Skin epidermis (tissue), 12 donors: ENCODE data around the gene ZBTB21.

Experiments used
- H3K27ac ChIP-seq, 21 experiments: fragments of 200-600 bp; sonication (generic) in 11 of 21; one replicate each; pipeline ENCODE4 v1.5.0; 2020; ENCODE audit warnings: mild to moderate bottlenecking in 3 of 21, inconsistent platforms in 2 of 21, moderate library complexity in 2 of 21
- H3K4me3 ChIP-seq, 7 experiments: fragments of 200-600 bp; sonication (generic) in 2 of 7; one replicate each; pipeline ENCODE4 v1.5.0; 2020; ENCODE audit warnings: inconsistent platforms in 2 of 7, mild to moderate bottlenecking in 2 of 7, moderate library complexity in 1 of 7

ZBTB21 gene

DNA sequence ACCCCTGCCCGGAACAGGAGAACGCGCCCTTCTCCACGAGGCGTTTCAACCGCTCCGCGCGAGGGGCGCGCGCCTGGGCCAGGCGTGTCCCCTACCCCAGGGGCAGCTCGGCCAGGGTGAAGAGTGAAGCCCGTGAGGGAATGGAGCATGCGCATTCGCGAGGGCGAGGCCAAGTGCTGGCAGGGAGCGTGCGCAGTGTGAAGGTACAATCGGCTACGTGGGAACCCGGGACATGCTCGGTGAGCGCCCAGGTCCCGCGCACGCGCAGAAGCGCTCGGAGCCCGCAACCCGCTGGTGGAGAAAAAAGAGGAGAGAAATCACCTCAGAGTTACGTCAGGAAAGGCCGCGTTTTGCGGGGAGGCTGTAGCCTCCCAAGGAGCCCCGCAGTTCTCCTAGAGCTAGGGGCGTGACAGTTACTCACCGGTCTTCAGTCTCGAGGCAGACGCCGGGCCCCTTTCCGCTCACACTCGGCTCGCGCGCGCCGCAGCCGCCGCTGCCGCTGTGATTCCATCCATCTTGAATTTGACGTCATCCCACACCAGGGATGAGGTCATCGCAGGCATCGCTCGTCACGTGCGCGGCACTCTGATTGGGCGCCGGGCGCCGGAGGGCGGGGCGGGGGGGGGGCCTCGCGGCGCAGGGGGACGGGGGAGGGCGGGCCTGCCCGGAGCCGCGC is at the start of gene ZBTB21:
TSS of gene ZBTB21 (minus strand) at position 530 of the 676 bp plus-strand sequence. CDS start 16,265 bp downstream, outside the sequence.
- Histone ChIP-seq H3K4me3 (peak within 1 kb of the TSS; percentile 75 to 99 (median 96)), H3K27ac (peak within 1 kb of the TSS; percentile 88 to 99 (median 95))

DNA sequence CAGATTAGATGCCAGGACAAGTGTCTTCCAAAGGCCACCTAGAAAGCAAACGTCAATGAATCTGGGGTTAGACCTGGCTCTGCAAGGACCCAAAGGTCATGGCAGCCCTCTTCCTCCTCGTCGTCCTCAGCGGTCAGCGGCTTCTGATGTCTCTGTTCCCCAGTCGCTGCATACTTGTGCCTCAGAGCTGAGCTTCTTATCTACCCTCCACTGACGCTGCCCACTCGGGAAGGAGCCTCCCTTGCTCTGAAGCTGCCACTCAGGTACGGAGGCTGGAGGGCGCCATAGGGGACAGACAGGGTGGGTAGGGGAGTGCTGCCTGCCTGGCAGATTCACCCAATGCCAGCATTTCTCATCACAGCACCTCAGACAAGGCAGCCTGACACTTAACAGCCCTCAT is 49.6 kb upstream of the ZBTB21 start:
- Histone ChIP-seq H3K27ac (no peak overlapping the region), H3K4me3 (no peak overlapping the region)

DNA sequence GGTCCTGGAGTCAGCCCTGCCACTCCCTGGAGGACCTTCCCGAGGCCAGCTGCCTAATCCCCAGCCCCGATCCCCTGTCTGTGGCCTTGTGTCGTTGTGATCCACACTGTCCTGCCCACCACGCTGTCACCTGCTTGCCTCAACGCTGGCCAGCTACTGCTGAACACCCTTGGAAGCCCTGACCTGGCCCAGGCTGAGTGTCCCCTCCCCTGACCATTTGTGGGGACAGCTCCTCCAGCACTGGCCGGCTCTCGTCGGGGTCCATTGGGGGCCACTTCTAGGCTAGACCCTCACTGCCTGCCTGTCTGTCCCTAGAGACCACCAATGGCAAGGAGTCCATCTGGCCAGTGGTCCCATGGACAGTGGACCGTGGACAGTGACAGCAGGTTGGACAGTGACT is 49.0 kb upstream of the ZBTB21 start:
- H3K4me3 ChIP-seq, result no peak overlapping the region
- no peak overlapping the region for H3K27ac ChIP-seq

DNA sequence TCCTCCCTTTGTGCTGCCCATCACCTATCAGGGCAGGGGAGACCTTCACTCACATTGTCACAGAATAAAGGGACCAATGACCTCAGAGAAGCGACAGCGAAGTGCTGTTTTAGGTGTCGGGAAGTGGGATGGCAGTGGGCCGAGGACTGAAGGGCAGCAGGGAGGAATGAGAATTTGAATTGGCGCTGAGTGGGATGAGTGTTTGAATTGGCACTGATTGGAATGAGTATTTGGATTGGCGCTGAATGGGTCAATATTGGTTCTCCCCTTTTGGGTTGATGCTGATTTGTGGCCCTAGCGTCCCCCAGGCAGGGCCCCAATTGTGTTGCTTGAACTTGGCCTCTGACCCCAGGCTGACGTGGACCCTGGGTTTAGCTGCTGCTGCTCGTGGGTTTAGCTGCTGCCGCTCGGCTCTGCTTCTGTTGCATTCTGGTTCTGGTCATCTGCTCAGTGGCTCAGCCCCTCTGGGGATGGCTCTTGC is 48.5 kb upstream of the ZBTB21 start:
- Histone ChIP-seq H3K27ac (no peak overlapping the region), H3K4me3 (no peak overlapping the region)

DNA sequence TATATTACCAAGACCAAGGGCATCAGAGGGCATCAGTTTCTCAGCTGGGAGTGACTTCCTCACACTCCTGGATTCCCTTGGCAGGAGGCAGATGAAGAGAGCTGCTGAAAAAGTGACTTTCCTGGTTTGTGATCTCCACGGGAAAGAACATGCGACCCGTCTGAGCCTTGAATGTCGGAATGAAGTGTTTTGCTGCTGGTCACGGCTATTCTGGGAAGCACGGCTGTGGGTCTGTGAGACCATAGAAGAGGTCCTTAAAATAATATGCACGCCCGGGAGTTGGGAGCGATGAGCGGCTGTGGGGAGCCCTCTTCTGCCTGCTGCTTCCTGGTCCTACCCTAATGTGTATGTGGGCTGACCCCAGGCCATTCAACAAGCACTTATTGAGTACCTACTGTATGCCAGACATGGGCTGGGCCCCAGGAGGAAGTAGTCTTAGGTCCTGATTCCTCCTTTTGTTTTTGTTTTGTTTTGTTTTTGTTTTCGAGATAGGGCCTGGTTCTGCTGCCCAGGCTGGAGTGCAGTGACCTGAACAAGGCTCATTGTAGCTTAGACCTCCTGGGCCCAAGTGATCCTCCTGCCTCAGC is 47.8 kb upstream of the ZBTB21 start:
- Histone ChIP-seq H3K27ac (peak overlapping the region in 9 of 21 experiments; percentile 15 to 76 (median 55)), H3K4me3 (no peak overlapping the region)

DNA sequence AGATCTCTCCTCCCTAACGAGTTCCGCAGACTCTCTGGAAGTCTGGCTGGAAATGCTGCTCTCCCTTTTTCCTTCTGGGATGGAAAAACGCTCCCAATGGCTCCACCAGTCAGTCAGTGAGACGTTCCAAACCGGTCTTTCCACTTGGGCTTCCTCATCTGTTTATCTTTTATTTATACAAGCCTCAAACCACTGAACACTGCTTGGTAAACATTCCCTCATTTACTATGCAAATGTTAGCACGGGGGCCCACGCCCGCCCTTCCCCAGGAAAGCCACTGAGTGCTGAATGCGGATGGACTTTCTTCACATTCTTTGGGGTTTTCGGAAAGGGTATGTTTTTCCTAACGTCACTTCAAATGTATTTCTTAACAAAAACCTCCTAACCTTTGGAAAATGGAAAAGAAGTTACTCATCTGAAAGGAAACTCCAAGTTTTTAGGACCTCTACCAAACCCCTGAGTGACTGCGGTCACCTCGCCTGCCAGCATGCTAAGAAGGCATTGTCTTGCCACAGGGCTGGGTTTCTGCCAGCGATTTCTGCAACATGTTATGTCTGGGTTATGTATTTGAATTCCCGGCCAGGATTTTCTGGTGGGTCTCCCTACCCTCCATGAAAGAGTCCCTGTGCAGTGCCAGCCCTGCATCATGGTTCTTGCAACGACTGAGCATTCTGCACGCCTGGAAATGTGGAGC is 47.0 kb upstream of the ZBTB21 start:
- Histone ChIP-seq H3K4me3 (no peak overlapping the region), H3K27ac (peak overlapping the region in 16 of 21 experiments; percentile 2 to 76 (median 50))

DNA sequence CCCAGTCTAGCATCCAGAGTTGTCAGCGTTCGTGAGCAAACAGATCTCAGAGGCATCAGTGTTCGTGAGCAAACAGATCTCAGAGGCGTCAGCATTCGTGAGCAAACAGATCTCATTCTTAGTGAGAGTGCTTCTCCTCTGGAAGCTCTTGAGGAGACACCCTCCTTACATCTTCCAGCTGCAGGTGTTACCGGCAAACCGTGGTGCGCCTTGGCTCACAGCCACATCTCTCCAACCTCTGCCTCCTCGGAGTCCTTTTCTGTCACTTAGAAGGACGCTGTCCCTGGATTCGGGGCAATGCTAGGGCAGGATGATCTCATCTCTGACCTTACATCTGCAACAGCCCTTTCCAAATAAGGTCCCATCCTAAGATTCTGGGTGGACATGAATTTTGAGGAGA is 46.3 kb upstream of the ZBTB21 start:
- peak overlapping the region in 16 of 21 experiments; percentile 2 to 76 (median 50) for H3K27ac ChIP-seq

DNA sequence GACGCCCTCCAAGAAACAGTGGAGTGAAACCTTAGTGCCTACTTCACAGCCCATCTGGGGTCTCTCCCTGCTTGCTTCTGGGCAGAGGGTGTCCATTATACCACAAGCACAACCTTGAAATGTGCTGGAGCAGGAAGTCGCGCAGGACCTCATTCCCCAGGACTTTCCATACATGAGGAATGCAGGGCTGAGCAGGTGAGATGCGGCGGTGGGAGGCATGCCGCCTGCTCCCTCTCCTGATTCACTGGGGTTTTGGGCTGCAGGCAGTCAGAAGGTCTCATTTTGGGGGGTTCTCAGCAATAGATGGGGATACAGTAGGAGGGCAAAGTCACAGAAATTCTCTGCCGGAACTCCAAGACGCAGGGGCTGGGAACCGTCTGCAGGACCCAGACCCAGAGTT is 45.3 kb upstream of the ZBTB21 start:
- peak overlapping the region in 1 of 21 experiments; percentile 10 for H3K27ac ChIP-seq
- H3K4me3 ChIP-seq, result no peak overlapping the region

More for the DNA sequence above, 46.3 kb upstream of the ZBTB21 start:
- no peak overlapping the region for H3K4me3 ChIP-seq

DNA sequence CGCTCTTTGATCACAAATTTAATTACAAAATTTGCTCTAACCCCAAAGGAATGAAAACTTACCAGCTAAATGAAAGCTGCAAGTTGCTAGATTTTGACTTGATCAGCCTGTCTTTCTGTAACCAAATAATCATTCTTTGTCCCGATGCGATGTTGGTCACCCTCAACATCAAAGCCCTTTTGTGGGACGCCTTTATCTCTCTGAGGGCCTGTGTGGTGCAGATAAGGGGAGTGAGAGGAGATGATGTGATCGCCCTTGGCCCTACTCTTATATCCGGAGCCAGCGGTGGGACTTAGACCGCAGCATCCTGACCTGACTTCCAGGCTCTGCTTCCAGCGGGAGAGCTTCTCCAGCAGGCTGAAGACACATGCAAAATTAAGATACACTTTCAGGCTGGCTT is 41.6 kb upstream of the ZBTB21 start:
- Histone ChIP-seq H3K4me3 (no peak overlapping the region), H3K27ac (no peak overlapping the region)

DNA sequence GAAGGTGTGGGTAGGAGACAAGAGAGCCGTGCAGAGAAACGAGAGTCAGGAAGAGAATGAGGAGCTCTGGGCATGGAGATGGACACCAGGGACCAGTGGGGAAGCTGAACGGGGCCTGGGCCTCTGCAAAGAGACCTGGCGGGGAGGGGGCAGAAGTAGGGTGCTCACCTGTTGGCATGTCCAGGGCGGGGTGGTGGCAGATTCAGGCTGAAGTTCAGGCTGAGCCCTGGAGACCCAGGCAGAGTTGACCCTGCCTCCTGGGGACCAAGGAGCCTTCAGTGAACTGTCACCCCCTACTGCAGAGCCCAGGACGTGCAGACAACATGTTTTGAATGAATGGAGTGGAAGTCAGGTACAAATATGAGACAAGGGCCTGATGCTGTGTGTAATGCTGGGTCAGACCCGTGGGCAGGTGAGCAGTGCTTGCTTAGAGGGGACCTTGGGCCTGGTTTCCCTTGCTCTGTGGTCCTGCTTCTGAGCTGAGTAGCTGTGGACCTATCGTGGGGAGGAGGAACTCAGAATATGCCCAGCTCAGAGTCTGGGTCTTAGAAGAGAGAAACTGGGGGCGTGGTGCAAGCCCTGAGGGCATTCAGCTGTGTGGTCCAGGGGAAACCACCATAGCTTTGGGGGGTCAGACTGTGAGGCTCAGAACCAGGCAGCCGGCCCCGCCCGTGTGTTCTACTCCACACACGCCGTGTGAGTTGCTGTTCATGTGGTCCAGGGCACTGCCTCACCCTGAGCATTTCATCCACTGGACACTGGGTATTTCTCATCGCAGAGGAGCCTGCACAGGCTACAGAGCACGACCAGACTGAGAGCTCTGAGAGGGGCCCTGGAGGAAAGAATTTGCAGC is 39.6 kb upstream of the ZBTB21 start:
- Histone ChIP-seq H3K4me3 (no peak overlapping the region), H3K27ac (no peak overlapping the region)

DNA sequence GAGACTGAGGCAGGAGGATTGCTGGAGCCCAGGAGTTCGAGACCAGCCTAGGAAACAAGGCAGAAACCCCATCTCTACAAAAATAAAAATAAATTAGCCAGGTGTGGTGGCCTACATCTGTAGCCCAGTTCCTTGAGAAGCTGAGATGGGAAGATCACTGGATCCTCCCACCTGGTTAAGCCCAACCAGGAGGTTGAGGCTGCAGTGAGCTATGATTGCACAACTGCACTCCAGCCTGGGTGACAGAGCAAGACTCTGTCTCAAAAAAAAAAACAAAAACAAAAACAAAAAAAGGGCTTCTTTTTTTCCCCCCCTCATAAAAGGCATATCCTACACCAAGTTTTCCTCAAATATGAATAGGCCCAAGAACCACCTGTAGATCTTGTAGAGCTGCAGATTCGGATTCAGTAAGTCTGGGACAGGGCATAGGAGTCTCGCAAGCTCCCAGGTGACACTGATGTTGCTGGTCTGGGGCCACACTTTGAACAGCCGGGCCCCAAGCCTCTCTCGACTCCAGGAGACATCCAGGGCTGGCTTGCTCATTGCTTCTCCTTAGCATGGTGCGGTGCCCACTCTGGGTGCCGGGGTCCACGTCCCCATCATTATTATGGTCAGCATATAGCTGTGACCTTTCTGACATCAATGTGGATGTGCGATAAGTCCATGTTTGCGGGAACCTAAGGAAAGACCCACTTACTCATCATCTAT is 38.9 kb upstream of the ZBTB21 start:
- Histone ChIP-seq H3K27ac (no peak overlapping the region), H3K4me3 (no peak overlapping the region)

DNA sequence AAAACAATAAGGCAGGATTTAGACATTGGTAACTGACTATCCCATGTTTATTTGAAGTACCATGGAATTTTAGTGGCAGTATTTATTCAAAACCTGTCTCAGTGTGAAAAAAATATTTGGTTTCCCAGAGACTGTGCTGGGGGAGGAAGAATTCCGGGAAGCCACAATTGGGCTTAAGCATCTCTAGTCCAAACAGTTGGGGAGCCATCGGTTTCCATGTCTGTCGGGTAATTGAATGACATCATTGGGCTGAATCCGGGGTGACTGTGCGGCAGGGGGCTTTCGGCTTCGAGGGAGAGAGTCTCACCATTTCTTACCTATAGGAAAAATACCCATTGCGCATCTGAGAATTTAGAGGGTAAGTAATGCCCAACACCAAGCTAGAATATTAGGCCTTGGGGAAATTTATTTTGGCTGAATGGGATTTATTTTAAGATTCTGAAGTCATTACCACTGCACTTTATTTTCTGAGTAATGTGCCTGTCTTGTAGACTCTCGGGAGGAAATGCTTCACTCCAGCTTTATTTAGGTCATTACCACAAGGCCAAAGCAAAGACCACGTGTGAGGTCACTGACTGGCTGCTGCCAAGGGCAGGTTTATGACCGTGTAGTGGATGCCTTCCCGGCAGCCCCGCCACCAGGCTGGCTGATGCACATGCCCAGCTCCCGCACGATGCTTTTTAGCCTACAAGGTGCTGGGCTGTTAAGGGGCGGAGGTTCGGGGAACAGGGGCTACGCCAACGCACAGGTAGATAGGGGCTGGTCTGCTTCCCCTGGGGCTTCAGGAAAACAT is 37.9 kb upstream of the ZBTB21 start:
- Histone ChIP-seq H3K4me3 (no peak overlapping the region), H3K27ac (peak overlapping the region in 2 of 21 experiments; percentile 15 to 39)

DNA sequence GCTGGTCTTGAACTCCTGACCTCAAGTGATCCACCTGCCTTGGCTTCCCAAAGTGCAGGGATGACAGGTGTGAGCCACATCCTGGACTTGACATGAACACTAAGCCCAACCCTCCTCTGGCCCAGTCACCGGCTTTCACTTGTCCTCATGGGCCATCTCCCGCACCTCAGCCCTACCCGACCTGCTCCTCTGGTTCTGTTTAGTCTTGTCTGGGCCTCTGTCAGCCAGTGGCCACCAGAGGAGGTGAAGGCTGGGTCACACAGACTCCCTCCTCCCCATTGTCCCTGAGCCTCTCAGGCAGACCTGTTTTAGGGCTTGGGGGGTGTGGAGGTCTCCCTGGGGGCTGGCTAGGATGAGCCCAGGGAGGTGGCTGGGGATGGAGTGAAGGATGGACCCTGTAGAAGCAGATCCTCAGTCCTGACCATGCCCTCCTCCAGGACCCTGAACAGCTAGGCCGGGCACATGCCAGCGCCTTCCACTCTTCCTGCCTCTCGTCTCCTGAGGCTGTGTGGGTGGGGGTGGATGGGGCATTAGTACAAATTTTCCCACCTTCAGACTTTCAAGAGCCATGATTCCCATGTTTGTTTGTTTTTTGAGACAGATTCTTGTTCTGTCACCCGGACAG is 34.8 kb upstream of the ZBTB21 start:
- H3K4me3 ChIP-seq, result no peak overlapping the region
- no peak overlapping the region for H3K27ac ChIP-seq

DNA sequence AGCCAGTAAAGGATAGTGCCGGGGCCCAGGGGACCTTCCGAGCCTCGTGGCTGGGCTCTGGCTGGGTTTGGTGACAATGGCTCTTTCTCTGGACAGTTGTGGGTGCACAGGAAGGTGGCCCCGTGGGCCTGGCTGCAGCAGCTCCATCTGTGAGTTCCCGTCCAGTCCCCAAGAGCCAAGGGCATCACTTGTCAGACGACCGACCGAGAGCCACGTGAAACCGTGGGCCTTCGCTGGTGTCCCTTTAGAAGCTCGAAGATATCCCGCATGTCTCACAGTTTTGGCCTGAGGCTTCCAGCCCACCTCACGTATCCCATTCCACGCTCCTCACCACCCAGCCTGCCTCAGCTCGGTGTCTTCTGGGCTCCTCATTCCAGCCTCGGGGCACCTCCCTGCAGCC is 33.8 kb upstream of the ZBTB21 start:
- Histone ChIP-seq H3K4me3 (no peak overlapping the region), H3K27ac (no peak overlapping the region)

DNA sequence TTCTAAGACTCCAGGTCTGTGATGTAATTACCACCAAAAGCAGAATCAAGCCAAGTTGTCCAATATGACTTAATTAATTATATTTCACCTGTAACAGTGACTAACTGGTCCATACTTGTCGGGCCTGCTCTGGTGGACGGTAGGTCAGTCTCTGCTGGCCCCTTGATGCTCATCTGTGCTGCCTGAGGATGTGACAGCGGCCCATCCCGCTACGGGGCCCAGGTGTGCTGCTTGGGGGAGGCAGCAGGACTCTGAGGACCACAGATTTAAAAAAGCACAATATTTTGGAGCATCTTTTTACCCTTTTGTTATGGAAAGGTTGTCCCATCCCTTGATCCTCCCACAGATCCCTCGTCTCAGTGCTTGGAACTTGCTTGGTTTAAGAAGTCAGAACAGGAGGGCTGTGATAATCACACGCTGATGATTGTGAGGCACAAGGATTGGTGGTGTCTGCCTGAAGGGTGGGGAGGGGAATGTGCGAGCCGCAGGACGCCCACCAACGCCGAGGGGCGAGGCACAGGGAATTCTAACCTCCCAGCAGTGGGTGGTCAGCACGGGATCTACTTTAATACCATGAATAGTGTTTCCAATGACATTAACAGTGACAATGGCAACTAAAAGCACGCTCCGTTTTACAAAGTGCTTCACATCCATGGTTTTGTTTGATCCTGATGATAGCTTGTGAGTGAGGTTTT is 33.2 kb upstream of the ZBTB21 start:
- H3K27ac ChIP-seq, result no peak overlapping the region
- H3K4me3 ChIP-seq, result no peak overlapping the region

DNA sequence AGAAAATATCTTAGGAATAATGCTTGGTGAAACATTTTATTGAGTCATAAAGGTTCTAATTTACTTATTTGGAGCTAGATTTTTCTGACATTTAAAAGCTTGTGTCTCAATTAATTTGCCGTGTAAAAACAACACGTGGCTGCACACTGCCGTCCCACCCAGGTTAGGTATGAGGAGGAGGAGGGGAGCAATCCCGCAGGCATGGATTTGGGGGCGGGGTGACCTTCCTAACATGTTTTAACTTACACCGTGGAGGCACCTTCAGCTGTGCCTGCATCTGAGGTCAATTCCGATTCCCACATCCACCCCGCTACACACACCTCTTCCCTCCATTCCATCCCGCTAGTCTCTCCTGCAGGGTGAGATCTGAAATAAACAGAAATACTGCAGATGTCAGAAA is 32.5 kb upstream of the ZBTB21 start:
- no peak overlapping the region for H3K27ac ChIP-seq
- H3K4me3 ChIP-seq, result no peak overlapping the region

DNA sequence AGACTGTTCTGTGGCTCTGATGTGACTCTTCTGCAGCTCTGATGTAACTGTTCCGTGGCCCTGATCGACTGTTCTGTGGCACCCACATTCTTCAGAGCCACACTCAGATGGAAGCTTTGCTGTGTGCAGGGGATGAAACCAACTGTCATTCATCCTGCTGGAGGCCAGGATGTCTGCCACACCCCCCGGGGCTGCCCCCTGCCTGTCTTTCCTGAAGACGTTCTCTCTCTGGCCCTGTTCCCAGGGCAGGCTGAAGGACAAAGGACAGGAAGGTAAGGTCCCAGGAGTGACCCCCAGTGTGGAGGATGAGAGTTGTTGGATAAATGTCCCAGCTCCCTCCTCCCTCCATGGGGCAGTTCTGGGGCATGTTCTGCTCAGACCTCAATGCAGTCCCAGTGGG is 31.6 kb upstream of the ZBTB21 start:
- Histone ChIP-seq H3K4me3 (no peak overlapping the region), H3K27ac (no peak overlapping the region)

DNA sequence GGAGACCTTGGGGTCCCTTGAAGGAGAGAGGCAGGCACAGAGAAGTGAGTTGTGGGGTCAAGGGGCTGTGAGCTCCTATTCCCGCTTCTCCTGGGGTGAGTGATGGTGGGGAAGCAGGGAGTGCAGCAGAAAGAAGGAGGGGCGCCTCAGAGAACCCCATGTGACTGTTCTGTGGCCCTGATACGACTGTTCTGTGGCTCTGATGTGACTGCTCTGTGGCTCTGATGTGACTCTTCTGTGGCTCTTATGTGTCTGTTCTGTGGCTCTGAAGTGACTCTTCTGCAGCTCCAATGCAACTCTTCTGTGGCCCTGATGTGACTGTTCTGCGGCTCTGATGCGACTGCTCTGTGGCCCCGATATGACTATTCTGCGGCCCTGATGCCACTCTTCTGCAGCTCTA is 31.1 kb upstream of the ZBTB21 start:
- Histone ChIP-seq H3K27ac (peak overlapping the region in 9 of 21 experiments; percentile 24 to 82 (median 46)), H3K4me3 (no peak overlapping the region)
